Glutamatergic neuron (in vitro differentiated cells): ENCODE results near the gene CLASRP. TPM values are rescaled to one million over a fixed set of nuclear protein-coding genes. Genes with fewer than 3 reads are reported as not detected.

Source experiments
- DNase-seq: peaks from one replicate; pipeline ENCODE4 v3.0.0; 2022
- H3K27ac Mint-ChIP-seq: one replicate; pipeline ENCODE4 v1.8.0; 2020; ENCODE audit warnings: mild to moderate bottlenecking, mixed read lengths, inconsistent platforms; ENCODE audit not compliant: unreplicated experiment
- H3K27me3 Mint-ChIP-seq: one replicate; pipeline ENCODE4 v1.8.0; 2020; ENCODE audit warnings: mild to moderate bottlenecking, moderate library complexity, mixed read lengths, inconsistent platforms; ENCODE audit not compliant: unreplicated experiment
- H3K36me3 Mint-ChIP-seq: one replicate; pipeline ENCODE4 v1.8.0; 2020; ENCODE audit warnings: mild to moderate bottlenecking, mixed read lengths, inconsistent platforms; ENCODE audit not compliant: unreplicated experiment
- H3K4me1 Mint-ChIP-seq: one replicate; pipeline ENCODE4 v1.8.0; 2020; ENCODE audit warnings: mild to moderate bottlenecking, low read depth, mixed read lengths, inconsistent platforms; ENCODE audit not compliant: unreplicated experiment
- H3K4me3 Mint-ChIP-seq: one replicate; pipeline ENCODE4 v1.8.0; 2020; ENCODE audit warnings: mild to moderate bottlenecking, mixed read lengths, inconsistent platforms; ENCODE audit not compliant: unreplicated experiment
- H3K9me3 Mint-ChIP-seq: one replicate; pipeline ENCODE4 v1.8.0; 2020; ENCODE audit warnings: mild to moderate bottlenecking, moderate library complexity, mixed read lengths, inconsistent platforms; ENCODE audit not compliant: unreplicated experiment
- CTCF ChIP-seq: fragments of 200-600 bp; sonication (generic); IDR thresholded peaks from one replicate; pipeline ENCODE4 v1.5.0; 2021; ENCODE audit not compliant: partially characterized antibody, unreplicated experiment
- total RNA-seq: library from RNA; stranded (reverse); fragmentation: NEBNext Ultra II Directional; extraction: Animal tissue kit (Norgen Biotek cat#: 25700); gene quantifications from one replicate; pipeline ENCODE4 v1.2.1, GENCODE V29; 2021; ENCODE audit not compliant: unreplicated experiment

CLASRP gene
- total RNA-seq, 1 donor from 2014 or later: 127 TPM

- H3K27ac Mint-ChIP-seq: peak overlapping the region; percentile 28
- H3K36me3 Mint-ChIP-seq: no peaks in the 10 kb centered on the region
- no peak overlapping the region for H3K4me3 Mint-ChIP-seq
- peaks cover 13% of the 10 kb centered on the region for H3K9me3 Mint-ChIP-seq
- H3K4me1 Mint-ChIP-seq: peaks cover 53% of the 10 kb centered on the region
- H3K27me3 Mint-ChIP-seq: peaks cover 9% of the 10 kb centered on the region
- TF ChIP-seq CTCF: no peak
- DNase-seq: no peak
Measured at GRCh38 chr19:45119582-45119981, 80.7 kb downstream of the CLASRP start.

Other genes with a start within 250 kb of the CLASRP start
- 47.1 TPM for gene BCAM, start 229.9 kb upstream of the CLASRP start, total RNA-seq
- gene NECTIN2, start 192.7 kb upstream of the CLASRP start, total RNA-seq: 108 TPM
- 57.8 TPM for gene TOMM40, start 147.8 kb upstream of the CLASRP start, total RNA-seq
- 65.9 TPM for gene APOE, start 133.2 kb upstream of the CLASRP start, total RNA-seq
- 8.3 TPM for gene APOC1, start 124.4 kb upstream of the CLASRP start, total RNA-seq
- not detected for gene APOC4, start 96.8 kb upstream of the CLASRP start, total RNA-seq
- not detected for gene APOC2, start 93.0 kb upstream of the CLASRP start, total RNA-seq
- gene CLPTM1, start 83.7 kb upstream of the CLASRP start, total RNA-seq: 102 TPM
- gene RELB, start 37.6 kb upstream of the CLASRP start, total RNA-seq: 1.2 TPM
- 6.3 TPM for gene ZNF296, start 37.4 kb downstream of the CLASRP start, total RNA-seq
- 49.1 TPM for gene GEMIN7, start 40.2 kb downstream of the CLASRP start, total RNA-seq
- gene PPP1R37, start 54.1 kb downstream of the CLASRP start, total RNA-seq: 49.5 TPM
- 1.2 TPM for gene NKPD1, start 121.9 kb downstream of the CLASRP start, total RNA-seq
- 31.6 TPM for gene TRAPPC6A, start 139.2 kb downstream of the CLASRP start, total RNA-seq
- gene BLOC1S3, start 139.7 kb downstream of the CLASRP start, total RNA-seq: 8.1 TPM
- not detected for gene EXOC3L2, start 206.4 kb downstream of the CLASRP start, total RNA-seq
- 110 TPM for gene MARK4, start 212.2 kb downstream of the CLASRP start, total RNA-seq